Cardiac fibroblast (primary cell): Measurements from ENCODE around the gene ANP32A.
A peak's percentile ranks its signal among the peaks of the same experiment; 100 is the strongest.

ENCODE experiments used
- DNase-seq, 2 donors: peaks; one replicate each; pipeline versions ENCODE4 v3.0.0 to v3.0.0-alpha.2; 2010; ENCODE audit warnings: low read depth in 2 of 2
- H3K4me3 ChIP-seq, 2 donors: replicated peaks in 1 of 2; 1 replicate in 1 of 2; 2 replicates in 1 of 2; pipeline ENCODE4 v1.5.1; 2011; ENCODE audit warnings: low read depth in 2 of 2, low read length in 2 of 2, mild to moderate bottlenecking in 2 of 2, moderate library complexity in 1 of 2
- CTCF ChIP-seq: IDR thresholded peaks from one replicate; pipeline ENCODE4 v1.5.1; 2011; ENCODE audit warnings: low read depth, mild to moderate bottlenecking, low read length, inconsistent platforms

The ANP32A gene

GRCh38 chr15:68819495-68820294, 1.0 kb downstream of the ANP32A start:
- peak; percentile 59 to 67 for DNase-seq
- no peak for TF ChIP-seq CTCF
- peak overlapping the region; percentile 94 to 96 for H3K4me3 ChIP-seq

GRCh38 chr15:68818769-68819494, 1.8 kb downstream of the ANP32A start:
- DNase-seq = peak; percentile 45 to 54
- no peak for TF ChIP-seq CTCF
- peak overlapping the region; percentile 94 to 96 for H3K4me3 ChIP-seq

- peak overlapping the region; percentile 94 to 96 for H3K4me3 ChIP-seq
Observed at GRCh38 chr15:68818066-68818768, 2.5 kb downstream of the ANP32A start.

GRCh38 chr15:68817304-68818065, 3.2 kb downstream of the ANP32A start:
- peak; percentile 67 for DNase-seq

More at GRCh38 chr15:68818066-68818768, 2.5 kb downstream of the ANP32A start:
- no peak for TF ChIP-seq CTCF
- DNase-seq = peak; percentile 63 to 80

GRCh38 chr15:68816795-68817303, 3.8 kb downstream of the ANP32A start:
- H3K4me3 ChIP-seq = peak overlapping the region; percentile 94 to 96
- peak; percentile 20 to 60 for DNase-seq
- TF ChIP-seq CTCF = no peak

More at GRCh38 chr15:68817304-68818065, 3.2 kb downstream of the ANP32A start:
- TF ChIP-seq CTCF = no peak
- H3K4me3 ChIP-seq = peak overlapping the region; percentile 94 to 96

- H3K4me3 ChIP-seq = no peak overlapping the region
- no peak for DNase-seq
- no peak for TF ChIP-seq CTCF
Observed at GRCh38 chr15:68816158-68816557, 4.5 kb downstream of the ANP32A start.
